GM19438 (cell line): ENCODE data around the gene CFAP206.

Experiments
- ATAC-seq: cut with Tn5 transposase; IDR thresholded peaks from one replicate; pipeline ENCODE4 v1.9.1; 2021; ENCODE audit warnings: low read depth; ENCODE audit not compliant: unreplicated experiment

CFAP206 gene

GRCh38 chr6:87504441-87504840 lies 96.7 kb downstream of the CFAP206 start:
- no peak for ATAC-seq
